Transverse colon (tissue), 4 donors: Measurements from ENCODE around the gene NR3C1. TPM values are rescaled to one million over a fixed set of nuclear protein-coding genes. Genes with fewer than 3 reads are reported as not detected.

Source experiments
- DNase-seq: peaks from one replicate; pipeline ENCODE4 v3.0.0-alpha.2; 2019
- H3K27ac ChIP-seq, 4 donors: fragments of 200-600 bp; sonication (generic); 2 replicates each; pipeline ENCODE4 v1.5.1; 2016 to 2018; ENCODE audit warnings: inconsistent platforms in 4 of 4
- H3K27me3 ChIP-seq: fragments of 200-600 bp; sonication (generic); 2 replicates; pipeline ENCODE4 v1.5.1; 2017; ENCODE audit warnings: inconsistent platforms
- H3K36me3 ChIP-seq, 4 donors: fragments of 200-600 bp; sonication (generic); 2 replicates each; pipeline ENCODE4 v1.5.1; 2017 to 2019; ENCODE audit warnings: inconsistent platforms in 4 of 4
- H3K4me1 ChIP-seq, 4 donors: fragments of 200-600 bp; sonication (generic); 2 replicates each; pipeline ENCODE4 v1.5.1; 2017 to 2020; ENCODE audit warnings: inconsistent platforms in 4 of 4
- H3K4me3 ChIP-seq, 4 donors: fragments of 200-600 bp; sonication (generic); 1 replicate in 1 of 4; 2 replicates in 3 of 4; pipeline versions ENCODE4 v1.5.1 to v1.6.1; 2017 to 2019; ENCODE audit warnings: inconsistent platforms in 4 of 4
- H3K9me3 ChIP-seq, 2 donors: fragments of 200-600 bp; sonication (generic); 2 replicates each; pipeline ENCODE4 v1.5.1; 2017 to 2019; ENCODE audit warnings: inconsistent platforms in 2 of 2
- CTCF ChIP-seq, 5 experiments: fragments of 200-600 bp in 3 of 5; fragments of 450-650 bp in 2 of 5; sonication (generic) in 3 of 5; IDR thresholded peaks; 1 replicate in 2 of 5; 2 replicates in 3 of 5; pipeline ENCODE4 v1.5.1; 2016 to 2017; ENCODE audit warnings: antibody characterized with exemption in 5 of 5, inconsistent platforms in 3 of 5, mild to moderate bottlenecking in 2 of 5, moderate library complexity in 1 of 5
- EP300 ChIP-seq: sonication (generic); formaldehyde crosslinking; IDR thresholded peaks from one replicate; pipeline ENCODE4 v1.6.1; 2017; ENCODE audit warnings: antibody characterized with exemption, low read depth
- POLR2A ChIP-seq: fragments of 450-650 bp; IDR thresholded peaks from one replicate; pipeline ENCODE4 v1.6.1; 2016; ENCODE audit warnings: antibody characterized with exemption, mild to moderate bottlenecking, moderate library complexity
- POLR2AphosphoS5 ChIP-seq, 3 donors: sonication (generic); formaldehyde crosslinking; IDR thresholded peaks; one replicate each; pipeline ENCODE4 v1.6.1; 2016; ENCODE audit warnings: antibody characterized with exemption in 3 of 3
- WGBS, 2 donors: methylation state at CpG; one replicate each; pipeline ENCODE4 v1.1.5; 2018; ENCODE audit warnings: low coverage in 1 of 2; 5-methylcytosine and 5-hydroxymethylcytosine counted together
- in situ Hi-C, 4 donors: fragments of 200-750 bp; cut with MboI; loops; one replicate each; pipeline versions ENCODE4 v1.15.0 to v1.15.1; 2017; ENCODE audit warnings: low sequenced_read_pairs in 3 of 4, low pct_ligation_motif_present in 1 of 4, low pct_unique_long_range_greater_than_20kb in 1 of 4
- intact Hi-C: fragments of 100-400 bp; cut with DNase I; formaldehyde crosslinking; loops from one replicate; pipeline ENCODE4 v1.15.1; 2023; ENCODE audit warnings: low total_unique reads
- total RNA-seq, 4 donors: library from RNA; depleted of rRNA; stranded (reverse); fragments of >200 nt; gene quantifications; one replicate each; pipeline ENCODE4 v1.1.0, GENCODE V29; 2016

Gene NR3C1
- total RNA-seq, 4 donors from 2014 or later, result 8.4 to 37.7 (median 30.3) TPM

- intact Hi-C loops, result no loop called here
These were observed 52.5 kb downstream of the NR3C1 start for GRCh38 chr5:143350751-143351602.

GRCh38 chr5:143350341-143350740 lies 53.1 kb downstream of the NR3C1 start:
- Histone ChIP-seq H3K27me3 (no peaks in the 10 kb centered on the region), H3K36me3 (no peaks in the 10 kb centered on the region), H3K4me3 (no peak overlapping the region), H3K27ac (peak overlapping the region in 1 of 4 donors; percentile 26), H3K4me1 (peaks cover 16 to 69% (median 30%) of the 10 kb centered on the region in 4 donors), H3K9me3 (no peaks in the 10 kb centered on the region)
- intact Hi-C loops (no loop called here), in situ Hi-C loops (no loop called here)
- 88 to 90% methylated on average over 1 of the region's 1 CpG for WGBS, 2 donors
- no peak for TF ChIP-seq CTCF (IDR thresholded peaks at IDR 0.05)
- DNase-seq, result no peak

More at GRCh38 chr5:143350751-143351602, 52.5 kb downstream of the NR3C1 start:
- Histone ChIP-seq H3K4me1 (peaks cover 22 to 76% (median 32%) of the 10 kb centered on the region in 4 donors), H3K9me3 (no peaks in the 10 kb centered on the region), H3K4me3 (no peak overlapping the region), H3K36me3 (no peaks in the 10 kb centered on the region), H3K27ac (peak overlapping the region in 1 of 4 donors; percentile 26), H3K27me3 (no peaks in the 10 kb centered on the region)
- TF ChIP-seq POLR2A (no peak), CTCF (IDR thresholded peaks at IDR 0.05) (no peak), POLR2AphosphoS5 (IDR thresholded peaks at IDR 0.05) (no peak), EP300 (no peak)
- DNase-seq, result no peak
- in situ Hi-C loops, result no loop called here
- 67 to 76% methylated on average over 3 of the region's 3 CpGs for WGBS, 2 donors

GRCh38 chr5:143349177-143349576 lies 54.3 kb downstream of the NR3C1 start:
- Histone ChIP-seq H3K27ac (no peak overlapping the region), H3K4me1 (peaks cover 11 to 58% (median 27%) of the 10 kb centered on the region in 4 donors), H3K36me3 (no peaks in the 10 kb centered on the region), H3K27me3 (no peaks in the 10 kb centered on the region), H3K4me3 (no peak overlapping the region), H3K9me3 (no peaks in the 10 kb centered on the region)
- TF ChIP-seq CTCF (IDR thresholded peaks at IDR 0.05), result no peak
- TF ChIP-seq EP300, result no peak
- TF ChIP-seq POLR2A, result no peak
- TF ChIP-seq POLR2AphosphoS5 (IDR thresholded peaks at IDR 0.05), result no peak
- in situ Hi-C loops (no loop called here), intact Hi-C loops (no loop called here)
- DNase-seq, result no peak

GRCh38 chr5:143347698-143348344 lies 55.7 kb downstream of the NR3C1 start:
- H3K9me3 ChIP-seq, result no peaks in the 10 kb centered on the region
- WGBS, 2 donors, result 66 to 76% methylated on average over 3 of the region's 3 CpGs
- no peak for DNase-seq
- in situ Hi-C loops (no loop called here), intact Hi-C loops (no loop called here)
- H3K27ac ChIP-seq, result no peak overlapping the region
- H3K36me3 ChIP-seq, result no peaks in the 10 kb centered on the region
- no peak overlapping the region for H3K4me3 ChIP-seq
- peaks cover 11 to 44% (median 19%) of the 10 kb centered on the region in 4 donors for H3K4me1 ChIP-seq
- H3K27me3 ChIP-seq, result no peaks in the 10 kb centered on the region
- no peak for TF ChIP-seq EP300
- TF ChIP-seq POLR2A, result no peak
- TF ChIP-seq POLR2AphosphoS5 (IDR thresholded peaks at IDR 0.05), result no peak
- TF ChIP-seq CTCF (IDR thresholded peaks at IDR 0.05), result no peak
